HG02938 (cell line): ENCODE data around the gene KIAA0319L.
"Not testable (repeated sequence)": the region's sequence is repeated elsewhere in the genome, so short reads cannot be mapped to it uniquely, and the experiment has no call there.

ENCODE experiments used
- ATAC-seq: cut with Tn5 transposase; IDR thresholded peaks from one replicate; pipeline ENCODE4 v1.9.1; 2021; ENCODE audit warnings: mild to moderate bottlenecking, moderate library complexity; ENCODE audit not compliant: unreplicated experiment

The KIAA0319L gene

GRCh38 chr1:35557118-35557610 is at the start of gene KIAA0319L:
Gene KIAA0319L, minus strand, starts transcription at chr1:35557403. Its CDS starts 2,912 bp downstream, at chr1:35554491.
- peak; percentile 80 for ATAC-seq

- ATAC-seq: no peak
Observed at GRCh38 chr1:35605867-35606182, 48.6 kb upstream of the KIAA0319L start.

GRCh38 chr1:35605071-35605866 is 48.1 kb upstream of the KIAA0319L start:
- ATAC-seq: no peak

GRCh38 chr1:35603941-35604340 is 46.7 kb upstream of the KIAA0319L start:
- ATAC-seq: no peak

- no peak for ATAC-seq
Observed at GRCh38 chr1:35603468-35603867, 46.3 kb upstream of the KIAA0319L start.

- no peak for ATAC-seq
Observed at GRCh38 chr1:35600593-35600992, 43.4 kb upstream of the KIAA0319L start.

- ATAC-seq: no peak
Observed at GRCh38 chr1:35599411-35599810, 42.2 kb upstream of the KIAA0319L start.

- ATAC-seq: no peak
Observed at GRCh38 chr1:35598895-35599294, 41.7 kb upstream of the KIAA0319L start.

- no peak for ATAC-seq
Observed at GRCh38 chr1:35597870-35598269, 40.7 kb upstream of the KIAA0319L start.

- ATAC-seq: no peak
Observed at GRCh38 chr1:35595684-35596083, 38.5 kb upstream of the KIAA0319L start.

GRCh38 chr1:35594005-35594760 is 37.0 kb upstream of the KIAA0319L start:
- no peak for ATAC-seq

GRCh38 chr1:35592991-35593769 is 36.0 kb upstream of the KIAA0319L start:
- no peak for ATAC-seq

GRCh38 chr1:35591211-35591610 is 34.0 kb upstream of the KIAA0319L start:
- no peak for ATAC-seq

- ATAC-seq: no peak
Observed at GRCh38 chr1:35590476-35591040, 33.4 kb upstream of the KIAA0319L start.

GRCh38 chr1:35589516-35590427 is 32.6 kb upstream of the KIAA0319L start:
- no peak for ATAC-seq

GRCh38 chr1:35588197-35588910 is 31.2 kb upstream of the KIAA0319L start:
- no peak for ATAC-seq

- no peak for ATAC-seq
Observed at GRCh38 chr1:35587736-35588135, 30.5 kb upstream of the KIAA0319L start.

- ATAC-seq: no peak
Observed at GRCh38 chr1:35586808-35587207, 29.6 kb upstream of the KIAA0319L start.

- not testable (repeated sequence) for ATAC-seq
Observed at GRCh38 chr1:35585805-35586204, 28.6 kb upstream of the KIAA0319L start.
